Upper lobe of left lung (tissue), 6 donors: ENCODE results near the gene FOXN3. TPM values are rescaled to one million over a fixed set of nuclear protein-coding genes. Genes with fewer than 3 reads are reported as not detected.

Experiments used
- ATAC-seq, 2 donors: fragments of 200-7000 bp; cut with Tn5 transposase; one replicate each; pipeline ENCODE4 v1.9.1; 2022; ENCODE audit warnings: mild to moderate bottlenecking in 2 of 2, moderate library complexity in 2 of 2; ENCODE audit not compliant: low FRiP score in 2 of 2
- DNase-seq, 2 donors: peaks; one replicate each; pipeline ENCODE4 v3.0.0-alpha.2; 2019 to 2020
- H3K27ac ChIP-seq, 4 donors: fragments of 200-600 bp; sonication (generic); one replicate each; pipeline ENCODE4 v1.5.1; 2016 to 2019
- H3K27me3 ChIP-seq, 4 donors: fragments of 200-600 bp; sonication (generic); one replicate each; pipeline ENCODE4 v1.5.1; 2017 to 2019
- H3K36me3 ChIP-seq, 4 donors: fragments of 200-600 bp; sonication (generic); one replicate each; pipeline ENCODE4 v1.5.1; 2016 to 2019
- H3K4me1 ChIP-seq, 4 donors: fragments of 200-600 bp; sonication (generic); one replicate each; pipeline ENCODE4 v1.5.1; 2018 to 2019
- H3K4me3 ChIP-seq, 4 donors: fragments of 200-600 bp; sonication (generic); one replicate each; pipeline ENCODE4 v1.5.1; 2017 to 2019; ENCODE audit warnings: mild to moderate bottlenecking in 2 of 4, moderate library complexity in 1 of 4
- H3K9me3 ChIP-seq, 4 donors: fragments of 200-600 bp; sonication (generic); one replicate each; pipeline ENCODE4 v1.5.1; 2018 to 2019
- EP300 ChIP-seq, 4 donors: sonication (generic); formaldehyde crosslinking; IDR thresholded peaks; one replicate each; pipeline ENCODE4 v1.5.1; 2017; ENCODE audit warnings: antibody characterized with exemption in 4 of 4, control low read depth in 2 of 4
- POLR2A ChIP-seq, 4 donors: fragments of 450-650 bp; IDR thresholded peaks; one replicate each; pipeline ENCODE4 v1.5.1; 2016 to 2017; ENCODE audit warnings: antibody characterized with exemption in 4 of 4, mild to moderate bottlenecking in 2 of 4
- POLR2AphosphoS5 ChIP-seq, 2 donors: sonication (generic); formaldehyde crosslinking; IDR thresholded peaks; one replicate each; pipeline ENCODE4 v1.5.1; 2017; ENCODE audit warnings: antibody characterized with exemption in 2 of 2
- WGBS, 2 donors: methylation state at CpG; one replicate each; pipeline ENCODE4 v1.1.5; 2017 to 2018; 5-methylcytosine and 5-hydroxymethylcytosine counted together
- total RNA-seq, 6 donors: library from RNA; depleted of rRNA in 4 of 6; stranded (reverse); fragments of >200 nt in 4 of 6; gene quantifications; one replicate each; pipeline versions ENCODE4 v1.1.0 to v1.2.1, GENCODE V29; 2016 to 2021
- TF ChIP-seq, protein P1 (sequence below), 6 experiments: fragments of 450-650 bp in 4 of 6; fragments of 200-600 bp in 2 of 6; sonication (generic) in 2 of 6; IDR thresholded peaks; one replicate each; pipeline ENCODE4 v1.5.1; 2016 to 2019; ENCODE audit warnings: antibody characterized with exemption in 6 of 6
- donor health status: DM: no; HTN: no; CAD: no; lungs with moderate emphysema.
- donor health status: DM: no; HTN: yes; CAD: no; lungs with severe emphysema.

The FOXN3 gene
- total RNA-seq, 6 donors from 2014 or later = 63.4 to 115 (median 77.2) TPM

DNA sequence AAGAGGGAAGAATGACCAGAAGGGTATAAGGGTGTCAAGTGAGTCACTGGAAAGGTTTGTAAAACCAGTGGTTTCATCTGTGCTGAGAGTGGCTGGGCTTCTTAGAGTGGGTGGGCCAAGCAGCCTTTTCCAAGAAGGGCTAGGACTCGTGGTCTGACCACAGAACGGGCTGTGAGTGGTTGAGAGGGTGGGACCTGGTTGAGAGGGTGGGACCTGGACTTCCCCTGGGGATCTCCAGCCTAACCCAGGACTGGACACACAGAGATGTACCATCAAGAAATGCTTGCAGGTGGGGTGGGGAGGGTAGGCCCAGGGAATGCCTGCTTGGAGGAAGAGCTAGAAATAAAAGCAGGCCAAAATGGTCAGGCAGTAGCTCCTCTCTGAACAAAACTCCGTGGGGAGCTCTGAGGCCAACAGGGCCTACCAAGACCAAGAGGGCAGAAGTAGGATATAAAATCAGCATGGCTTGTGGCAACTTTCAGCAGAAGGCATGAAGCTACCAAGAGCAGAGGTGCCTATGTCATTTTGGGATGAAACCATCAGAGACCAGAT lies 140.5 kb downstream of the FOXN3 start:
- WGBS, 2 donors = 45 to 56% methylated on average over 3 of the region's 3 CpGs
- no peak overlapping the region for H3K27ac ChIP-seq
- H3K4me3 ChIP-seq = no peak overlapping the region
- ATAC-seq = peak; percentile 54
- no peaks in the 10 kb centered on the region for H3K27me3 ChIP-seq
- no peak for TF ChIP-seq POLR2A (IDR thresholded peaks at IDR 0.05)
- TF ChIP-seq POLR2AphosphoS5 (IDR thresholded peaks at IDR 0.05) = no peak
- peaks cover 0 to 18% (median 3%) of the 10 kb centered on the region in 4 donors for H3K36me3 ChIP-seq
- H3K4me1 ChIP-seq = peaks cover 0 to 6% (median 3%) of the 10 kb centered on the region in 4 donors
- H3K9me3 ChIP-seq = no peaks in the 10 kb centered on the region
- DNase-seq = peak in 1 of 2 donors; percentile 39

DNA sequence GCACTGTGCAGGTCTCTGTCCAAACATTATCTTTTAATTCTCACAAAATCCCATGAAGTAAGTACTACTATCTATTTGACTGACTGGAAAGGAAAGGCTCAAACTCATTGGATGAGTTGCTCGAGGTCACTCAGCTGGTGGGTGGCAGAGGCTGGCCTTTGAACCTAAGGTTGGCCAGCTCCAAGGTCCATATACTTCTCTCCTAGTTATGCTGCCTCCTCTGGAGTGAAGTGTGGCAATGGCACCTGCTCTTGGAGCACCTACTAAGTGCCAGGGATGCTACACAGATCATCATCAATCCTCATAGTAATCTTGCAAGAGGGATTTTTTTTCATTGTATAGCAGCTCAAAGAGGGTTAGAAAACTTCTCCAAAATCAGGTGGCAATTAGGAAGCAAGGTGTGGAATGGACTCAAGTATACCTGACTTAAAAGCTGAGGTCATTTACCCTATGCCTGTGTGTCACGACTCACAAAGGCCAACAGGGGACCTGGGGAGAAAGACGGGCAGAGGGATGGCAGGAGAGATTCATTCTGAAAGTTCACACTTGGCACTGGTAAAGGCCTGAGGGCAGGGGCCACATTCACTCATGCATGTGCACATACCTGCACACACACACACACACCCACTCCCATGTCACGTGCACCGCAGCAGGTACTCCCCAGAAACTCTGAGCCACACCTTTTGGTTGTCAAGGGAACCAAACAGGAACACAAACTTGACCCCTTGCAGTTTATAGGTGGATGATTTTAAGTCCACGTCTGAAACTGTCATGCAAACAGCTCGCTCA lies 146.4 kb downstream of the FOXN3 start:
- TF ChIP-seq EP300 (IDR thresholded peaks at IDR 0.05) (no peak), POLR2AphosphoS5 (IDR thresholded peaks at IDR 0.05) (no peak)
- peaks cover 0 to 7% (median 5%) of the 10 kb centered on the region in 4 donors for H3K4me1 ChIP-seq
- H3K9me3 ChIP-seq = no peaks in the 10 kb centered on the region
- no peaks in the 10 kb centered on the region for H3K36me3 ChIP-seq
- ATAC-seq = peak; percentile 34 to 81
- peak in 1 of 2 donors; percentile 59 for DNase-seq
- no peak overlapping the region for H3K27ac ChIP-seq
- 74 to 79% methylated on average over 7 of the region's 7 CpGs for WGBS, 2 donors
- no peak overlapping the region for H3K4me3 ChIP-seq
- no peaks in the 10 kb centered on the region for H3K27me3 ChIP-seq

DNA sequence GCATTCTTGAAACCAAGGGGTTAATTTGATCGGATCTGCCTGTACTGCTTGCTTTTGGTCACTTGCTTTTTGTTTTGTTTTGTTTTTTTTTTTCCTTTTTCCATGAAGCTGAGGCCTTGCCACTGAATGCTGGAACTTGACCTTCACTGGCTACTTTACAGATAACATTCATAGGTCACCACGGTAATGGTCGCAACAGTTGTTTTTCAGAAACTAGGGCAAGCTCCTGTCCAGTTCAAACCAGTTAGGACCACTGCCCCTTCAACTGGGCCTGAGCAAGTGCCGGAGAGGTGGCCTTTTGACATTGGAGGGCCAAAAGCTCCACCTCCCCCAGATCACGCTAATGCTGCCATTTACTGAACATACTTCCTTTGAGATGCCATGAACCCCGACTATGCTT lies 147.6 kb downstream of the FOXN3 start:
- DNase-seq (no peak), ATAC-seq (no peak)
- H3K4me1 ChIP-seq = peaks cover 0 to 7% (median 5%) of the 10 kb centered on the region in 4 donors
- H3K4me3 ChIP-seq = no peak overlapping the region
- H3K27me3 ChIP-seq = no peaks in the 10 kb centered on the region
- no peak overlapping the region for H3K27ac ChIP-seq
- WGBS, 2 donors = 76 to 81% methylated on average over 6 of the region's 6 CpGs
- TF ChIP-seq EP300 (IDR thresholded peaks at IDR 0.05) (no peak), POLR2A (IDR thresholded peaks at IDR 0.05) (no peak), POLR2AphosphoS5 (IDR thresholded peaks at IDR 0.05) (no peak)
- TF ChIP-seq, protein P1, sequence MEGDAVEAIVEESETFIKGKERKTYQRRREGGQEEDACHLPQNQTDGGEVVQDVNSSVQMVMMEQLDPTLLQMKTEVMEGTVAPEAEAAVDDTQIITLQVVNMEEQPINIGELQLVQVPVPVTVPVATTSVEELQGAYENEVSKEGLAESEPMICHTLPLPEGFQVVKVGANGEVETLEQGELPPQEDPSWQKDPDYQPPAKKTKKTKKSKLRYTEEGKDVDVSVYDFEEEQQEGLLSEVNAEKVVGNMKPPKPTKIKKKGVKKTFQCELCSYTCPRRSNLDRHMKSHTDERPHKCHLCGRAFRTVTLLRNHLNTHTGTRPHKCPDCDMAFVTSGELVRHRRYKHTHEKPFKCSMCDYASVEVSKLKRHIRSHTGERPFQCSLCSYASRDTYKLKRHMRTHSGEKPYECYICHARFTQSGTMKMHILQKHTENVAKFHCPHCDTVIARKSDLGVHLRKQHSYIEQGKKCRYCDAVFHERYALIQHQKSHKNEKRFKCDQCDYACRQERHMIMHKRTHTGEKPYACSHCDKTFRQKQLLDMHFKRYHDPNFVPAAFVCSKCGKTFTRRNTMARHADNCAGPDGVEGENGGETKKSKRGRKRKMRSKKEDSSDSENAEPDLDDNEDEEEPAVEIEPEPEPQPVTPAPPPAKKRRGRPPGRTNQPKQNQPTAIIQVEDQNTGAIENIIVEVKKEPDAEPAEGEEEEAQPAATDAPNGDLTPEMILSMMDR (IDR thresholded peaks at IDR 0.05) = no peak
- H3K9me3 ChIP-seq = no peaks in the 10 kb centered on the region
- no peaks in the 10 kb centered on the region for H3K36me3 ChIP-seq

DNA sequence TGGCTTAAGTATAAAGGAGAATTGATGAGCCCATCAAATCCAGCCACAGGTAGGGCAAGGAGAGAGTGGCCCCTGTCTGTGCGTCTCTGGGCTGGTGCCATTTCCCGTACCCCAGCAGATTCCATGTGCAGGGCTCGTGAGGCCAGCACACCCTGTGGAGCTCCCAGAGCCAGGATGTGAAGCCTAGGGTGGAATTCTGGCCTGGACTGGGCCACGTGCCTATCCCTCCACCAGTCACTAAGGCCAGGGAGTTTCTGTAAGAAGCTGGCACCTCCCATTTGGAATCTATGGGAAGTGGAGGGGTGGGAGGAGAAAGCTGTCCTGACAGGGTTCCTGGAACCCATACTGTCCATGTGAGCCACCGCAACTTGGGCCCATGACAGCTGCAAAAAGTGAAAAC lies 148.5 kb downstream of the FOXN3 start:
- WGBS, 2 donors = 88 to 99% methylated on average over 5 of the region's 5 CpGs
- ATAC-seq (peak in 1 of 2 donors; percentile 26), DNase-seq (no peak)
- Histone ChIP-seq H3K27ac (no peak overlapping the region), H3K9me3 (no peaks in the 10 kb centered on the region), H3K4me3 (no peak overlapping the region), H3K27me3 (no peaks in the 10 kb centered on the region), H3K4me1 (peaks cover 0 to 7% (median 4%) of the 10 kb centered on the region in 4 donors), H3K36me3 (no peaks in the 10 kb centered on the region)
- no peak for TF ChIP-seq POLR2AphosphoS5 (IDR thresholded peaks at IDR 0.05)
- TF ChIP-seq, protein P1 (IDR thresholded peaks at IDR 0.05) = no peak
- TF ChIP-seq POLR2A (IDR thresholded peaks at IDR 0.05) = no peak

DNA sequence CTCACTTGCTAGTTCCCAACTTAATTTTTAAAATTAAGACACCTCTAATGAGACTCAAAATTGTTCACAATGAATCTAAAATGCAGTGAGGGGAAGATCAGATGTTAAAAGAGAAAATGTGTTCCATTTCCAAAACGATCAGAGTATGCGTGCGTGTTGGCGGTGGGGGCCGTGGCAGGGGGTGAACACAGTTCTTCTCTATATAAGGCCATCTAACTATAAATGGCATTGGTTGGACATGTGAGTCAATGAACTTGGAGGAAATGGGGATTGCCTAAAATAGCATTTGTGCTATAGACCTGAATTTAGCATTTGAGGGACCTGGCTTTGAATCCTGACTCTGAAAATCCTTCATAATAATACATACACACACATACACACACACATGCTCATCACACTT lies 149.4 kb downstream of the FOXN3 start:
- no peak overlapping the region for H3K4me3 ChIP-seq
- no peak for ATAC-seq
- H3K4me1 ChIP-seq = peaks cover 0 to 7% (median 4%) of the 10 kb centered on the region in 4 donors
- no peaks in the 10 kb centered on the region for H3K27me3 ChIP-seq
- TF ChIP-seq POLR2A (IDR thresholded peaks at IDR 0.05) (no peak), EP300 (IDR thresholded peaks at IDR 0.05) (no peak)
- TF ChIP-seq, protein P1 (IDR thresholded peaks at IDR 0.05) = no peak
- WGBS, 2 donors = 93 to 98% methylated on average over 5 of the region's 5 CpGs
- peak in 1 of 2 donors; percentile 36 for DNase-seq
- no peaks in the 10 kb centered on the region for H3K36me3 ChIP-seq
- no peaks in the 10 kb centered on the region for H3K9me3 ChIP-seq
- H3K27ac ChIP-seq = no peak overlapping the region
